ENCODE data around the gene PSME2.

PSME2 gene

DNA sequence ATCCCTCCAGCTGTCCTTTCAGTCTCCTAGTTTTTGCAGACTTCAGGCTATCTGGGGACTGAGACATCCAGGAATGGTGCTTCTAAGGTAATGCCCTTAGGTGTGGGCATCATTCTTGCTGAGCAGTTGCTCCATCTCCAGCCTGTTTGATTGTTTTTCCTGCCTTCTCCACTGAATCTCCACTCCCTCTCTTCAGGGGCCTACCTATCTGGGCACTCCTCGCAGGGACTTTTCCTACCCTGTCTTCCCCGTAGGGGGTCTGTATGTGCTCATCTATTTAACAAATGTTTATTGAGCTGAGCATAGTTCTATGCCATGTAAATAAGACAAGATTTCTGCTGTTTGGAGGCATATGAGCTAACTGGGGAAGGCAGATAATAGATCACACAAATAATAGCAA is 13.4 kb downstream of the PSME2 start:
- no peak for DNase-seq

DNA sequence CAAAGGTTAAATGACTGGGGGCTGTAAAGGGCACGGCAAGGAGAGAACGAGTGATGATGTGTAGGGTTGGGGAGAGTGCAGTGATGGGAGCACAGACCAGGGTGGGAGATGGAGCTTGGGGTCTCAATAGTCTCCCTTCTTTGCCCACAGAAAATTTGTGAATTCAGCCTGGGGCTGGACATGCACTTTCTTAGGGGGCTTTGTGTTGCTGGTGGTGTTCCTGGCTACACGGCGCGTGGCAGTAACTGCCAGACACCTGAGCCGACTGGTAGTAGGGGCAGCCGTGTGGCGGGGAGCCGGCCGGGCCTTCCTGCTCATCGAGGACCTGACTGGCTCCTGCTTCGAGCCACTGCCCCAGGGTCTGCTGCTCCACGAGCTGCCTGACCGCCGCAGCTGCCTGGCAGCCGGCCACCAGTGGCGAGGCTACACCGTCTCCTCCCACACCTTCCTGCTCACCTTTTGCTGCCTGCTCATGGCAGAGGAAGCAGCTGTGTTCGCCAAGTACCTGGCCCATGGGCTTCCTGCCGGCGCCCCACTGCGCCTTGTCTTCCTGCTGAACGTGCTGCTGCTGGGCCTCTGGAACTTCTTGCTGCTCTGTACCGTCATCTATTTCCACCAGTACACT is 14.2 kb downstream of the PSME2 start:
- peak; percentile 44 for DNase-seq

DNA sequence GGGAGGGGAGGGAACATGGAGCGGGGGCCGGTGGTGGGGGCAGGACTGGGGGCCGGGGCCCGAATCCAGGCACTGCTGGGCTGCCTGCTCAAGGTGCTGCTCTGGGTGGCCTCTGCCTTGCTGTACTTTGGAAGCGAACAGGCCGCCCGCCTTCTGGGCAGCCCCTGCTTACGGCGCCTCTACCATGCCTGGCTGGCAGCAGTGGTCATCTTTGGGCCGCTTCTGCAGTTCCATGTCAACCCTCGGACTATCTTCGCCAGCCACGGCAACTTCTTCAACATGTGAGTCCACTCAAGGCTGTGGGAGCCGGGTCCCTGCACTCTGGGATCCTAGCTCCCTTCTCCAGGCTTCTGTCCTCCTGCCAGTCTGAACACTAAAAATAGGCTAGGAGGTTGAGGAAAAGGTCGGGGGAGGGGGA is 14.9 kb downstream of the PSME2 start:
- no peak for DNase-seq

DNA sequence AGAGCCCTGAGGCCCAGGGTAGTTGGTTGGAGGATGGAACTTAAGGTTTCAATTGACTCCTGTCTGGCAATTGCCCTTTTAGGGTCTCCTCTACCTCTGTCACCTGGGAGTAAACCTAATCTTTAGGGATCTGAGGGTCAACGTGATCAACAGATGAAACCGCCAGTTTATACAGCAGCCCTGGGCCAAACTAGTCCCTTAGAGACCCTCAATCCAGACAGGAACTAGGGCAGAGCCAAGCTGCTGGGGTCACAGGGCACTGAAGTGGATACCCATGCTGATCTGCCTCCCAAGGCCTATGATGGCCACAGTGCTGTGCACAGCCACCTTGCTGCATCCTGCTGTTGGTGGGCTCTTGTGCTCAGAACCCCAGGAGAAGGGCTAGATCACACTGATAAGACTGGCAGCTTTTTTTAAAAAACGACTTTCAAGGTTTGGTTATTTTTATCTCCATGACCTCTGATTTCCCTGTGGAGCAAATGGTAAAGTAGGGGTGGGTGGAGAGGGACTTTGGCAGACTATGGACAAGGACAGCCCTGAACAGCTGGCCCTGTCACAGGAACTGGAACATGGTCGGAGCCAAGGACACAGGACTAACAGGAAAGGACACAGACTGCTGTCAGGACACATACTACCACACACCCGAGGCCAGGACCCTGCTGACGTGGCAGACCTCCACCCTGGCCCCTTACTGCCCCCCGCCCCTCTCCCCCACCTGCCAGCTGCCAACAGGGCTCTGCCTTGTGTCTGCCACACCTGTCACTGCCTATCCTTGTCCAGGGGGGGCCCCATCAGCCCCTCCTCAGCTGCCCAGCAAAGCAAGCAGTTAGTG is 15.5 kb downstream of the PSME2 start:
- no peak for DNase-seq

DNA sequence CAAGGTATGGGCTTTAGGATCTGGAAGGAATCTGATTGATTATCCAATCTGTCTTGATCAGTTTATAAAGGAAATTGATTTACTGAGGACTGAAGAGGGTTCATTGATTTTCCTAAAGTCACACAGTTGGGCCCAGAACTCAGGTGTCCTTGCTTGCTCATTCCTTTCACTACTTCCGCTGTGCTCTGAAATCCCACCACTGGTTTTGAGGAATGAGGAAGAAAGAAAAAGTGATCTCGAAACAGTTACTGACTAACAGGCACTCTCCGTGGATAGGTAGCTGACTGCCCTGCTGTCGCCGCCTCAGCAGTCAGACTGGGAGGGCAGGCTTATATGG is 16.1 kb downstream of the PSME2 start, which contains the start of gene FITM1:
Gene FITM1, plus strand, starts transcription at position 280 of the 337 bp plus-strand sequence. CDS start 905 bp downstream, outside the sequence.
- no peak for DNase-seq

DNA sequence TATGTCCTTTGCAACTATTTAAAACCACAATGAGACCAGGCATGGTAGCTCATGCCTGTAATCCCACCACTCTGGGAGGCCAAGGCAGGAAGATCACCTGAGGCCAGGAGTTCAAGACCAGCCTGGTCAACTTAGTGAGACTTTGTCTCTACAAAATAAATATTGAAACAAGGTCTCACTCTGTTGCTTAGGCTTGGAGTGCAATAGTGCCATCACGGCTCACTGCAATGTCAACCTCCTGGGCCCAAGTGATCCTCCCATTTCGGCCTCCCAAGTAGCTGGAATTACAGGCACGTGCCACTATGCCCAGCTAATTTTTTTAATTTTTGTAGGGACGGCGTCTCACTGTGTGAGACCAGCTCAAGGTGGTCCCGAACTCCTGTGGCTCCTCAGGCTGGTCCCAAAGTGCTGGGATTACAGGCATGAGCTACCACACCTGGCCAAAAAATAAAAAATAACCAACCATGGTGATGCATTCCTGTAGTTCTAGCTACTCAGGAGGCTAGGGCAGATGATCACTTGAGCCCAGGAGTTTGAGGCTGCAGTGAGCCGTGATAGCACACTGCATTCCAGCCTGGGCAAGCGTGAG is 16.9 kb downstream of the PSME2 start:
- no peak for DNase-seq

DNA sequence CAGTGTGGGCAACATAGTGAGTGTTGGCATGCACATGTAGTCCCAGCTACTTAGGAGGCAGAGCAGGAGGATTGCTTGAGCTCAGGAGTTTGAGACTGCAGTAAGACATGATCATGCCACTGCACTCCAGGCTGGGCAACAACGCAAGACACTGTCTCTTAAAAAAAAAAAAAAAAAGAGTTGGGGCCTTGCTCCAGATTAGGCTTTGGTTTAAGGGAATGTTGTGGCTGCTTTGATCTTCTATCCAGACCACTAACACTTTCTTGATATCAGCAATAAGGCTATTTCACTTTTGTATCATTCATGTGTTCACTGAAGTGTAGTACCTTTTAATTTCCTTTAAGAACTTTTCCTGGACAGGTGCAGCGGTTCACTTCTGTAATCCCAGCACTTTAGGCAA is 18.7 kb downstream of the PSME2 start:
- no peak for DNase-seq

DNA sequence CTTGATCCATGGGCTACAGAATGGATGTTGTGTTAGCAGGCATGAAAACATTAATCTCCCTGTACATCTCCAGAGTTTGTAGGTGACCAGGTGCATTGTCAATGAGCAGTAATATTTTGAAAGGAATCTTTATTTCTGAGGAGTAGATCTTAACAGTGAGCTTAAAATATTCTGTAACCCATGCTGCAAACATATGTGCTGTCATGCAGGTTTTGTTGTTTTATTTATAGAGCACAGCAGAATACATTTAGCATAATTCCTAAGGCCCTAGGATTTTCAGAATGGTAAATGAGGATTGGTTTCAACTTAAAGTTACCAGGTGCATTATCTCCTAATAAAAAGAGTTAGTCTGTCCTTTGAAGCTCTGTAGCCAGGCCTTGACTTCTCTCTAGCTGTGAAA is 19.5 kb downstream of the PSME2 start:
- no peak for DNase-seq

DNA sequence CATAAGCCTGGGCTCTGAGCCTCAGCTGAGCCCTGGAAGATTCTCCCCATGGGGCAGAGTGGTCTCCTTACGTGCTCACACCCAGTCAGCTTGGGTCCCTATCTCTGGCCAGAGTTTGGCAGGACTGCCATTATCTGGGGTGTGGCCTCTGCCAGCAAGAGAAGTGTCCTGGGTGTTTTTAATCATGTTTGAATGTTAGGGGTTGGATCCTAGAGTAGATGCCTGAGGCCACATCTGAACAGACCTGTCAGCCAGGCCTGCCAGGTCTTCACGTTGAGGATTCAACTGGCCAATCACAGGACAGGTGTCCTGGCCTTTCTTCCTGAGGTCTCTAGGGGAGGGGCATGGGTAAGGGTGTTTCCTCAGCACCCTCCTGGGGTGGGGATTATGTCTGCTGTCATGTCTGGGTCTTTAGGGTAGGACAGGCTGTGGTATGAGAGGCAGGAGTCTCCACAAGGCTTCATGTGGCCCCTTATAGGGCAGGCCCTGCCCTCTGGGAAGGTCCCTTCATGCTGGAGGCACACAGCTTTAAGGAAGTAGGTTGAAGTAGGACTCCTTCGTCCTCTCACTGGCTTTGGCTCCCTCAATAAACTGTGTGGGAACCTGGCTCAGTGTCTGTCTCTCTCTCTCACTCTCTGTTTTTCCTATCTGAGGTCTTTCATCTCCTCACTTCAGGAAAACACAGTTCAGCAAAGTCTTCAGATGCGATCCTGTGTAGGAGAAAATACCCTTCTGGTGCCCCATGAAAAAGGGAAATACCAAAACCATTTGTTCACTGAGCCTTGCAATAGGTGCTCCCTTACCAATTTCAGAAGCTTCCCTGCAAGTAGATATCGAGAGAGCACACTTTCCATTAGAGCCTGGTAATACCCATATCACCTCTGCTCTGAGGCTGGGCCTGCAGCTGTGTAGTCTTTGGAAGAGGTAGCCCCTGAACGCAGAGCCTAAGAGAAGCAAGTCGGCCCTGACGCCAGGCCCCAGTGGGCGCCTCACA is 22.7 kb downstream of the PSME2 start:
- DNase-seq = no peak

DNA sequence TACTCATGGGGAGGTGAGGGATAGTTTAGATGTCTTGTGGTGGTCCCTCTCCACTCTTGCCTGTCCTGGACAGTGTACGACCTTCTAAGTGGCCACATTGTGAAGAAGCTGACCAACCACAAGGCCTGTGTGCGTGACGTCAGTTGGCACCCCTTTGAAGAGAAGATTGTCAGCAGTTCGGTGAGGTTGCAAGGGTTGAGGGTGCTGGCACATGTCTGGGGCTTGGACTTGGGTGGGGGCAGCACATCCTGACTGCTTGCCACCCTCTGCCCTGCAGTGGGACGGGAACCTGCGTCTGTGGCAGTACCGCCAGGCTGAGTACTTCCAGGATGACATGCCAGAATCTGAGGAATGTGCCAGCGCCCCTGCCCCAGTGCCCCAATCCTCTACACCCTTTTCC is 23.5 kb downstream of the PSME2 start:
- DNase-seq = no peak

DNA sequence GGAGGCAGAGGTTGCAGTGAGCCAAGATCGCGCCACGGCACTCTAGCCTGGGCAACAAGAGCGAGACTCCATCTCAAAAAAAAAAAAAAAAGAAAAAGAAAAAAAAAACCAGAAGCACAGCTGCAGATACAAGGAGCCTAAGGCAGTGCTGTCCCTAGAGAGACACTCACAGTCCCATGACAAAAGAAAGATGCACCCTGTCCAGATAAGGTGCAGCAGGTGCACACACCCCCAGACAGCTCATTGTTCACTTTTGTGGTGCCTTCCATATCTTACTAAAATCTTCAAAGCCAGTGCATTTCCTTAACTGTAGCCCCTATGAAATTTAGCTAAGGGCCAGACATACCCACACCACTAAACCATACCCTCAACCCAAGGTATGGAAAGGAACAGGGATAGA is 24.0 kb downstream of the PSME2 start:
- DNase-seq = no peak

DNA sequence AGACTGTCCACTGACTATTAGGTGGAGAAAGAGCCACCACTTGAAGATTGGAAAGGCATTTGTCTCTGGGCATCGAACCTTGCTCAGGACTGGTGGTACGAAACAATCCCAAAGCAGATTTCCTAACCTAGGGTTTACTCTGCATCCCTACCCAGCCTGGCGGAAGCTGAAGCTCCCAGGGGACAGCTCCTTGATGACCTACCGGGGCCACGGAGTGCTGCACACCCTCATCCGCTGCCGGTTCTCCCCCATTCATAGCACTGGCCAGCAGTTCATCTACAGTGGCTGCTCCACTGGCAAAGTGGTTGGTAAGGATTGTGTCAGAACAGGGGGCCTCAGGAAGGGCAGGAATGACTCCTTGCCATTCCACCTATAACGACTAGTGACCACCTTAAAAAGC is 25.2 kb downstream of the PSME2 start:
- no peak for DNase-seq

DNA sequence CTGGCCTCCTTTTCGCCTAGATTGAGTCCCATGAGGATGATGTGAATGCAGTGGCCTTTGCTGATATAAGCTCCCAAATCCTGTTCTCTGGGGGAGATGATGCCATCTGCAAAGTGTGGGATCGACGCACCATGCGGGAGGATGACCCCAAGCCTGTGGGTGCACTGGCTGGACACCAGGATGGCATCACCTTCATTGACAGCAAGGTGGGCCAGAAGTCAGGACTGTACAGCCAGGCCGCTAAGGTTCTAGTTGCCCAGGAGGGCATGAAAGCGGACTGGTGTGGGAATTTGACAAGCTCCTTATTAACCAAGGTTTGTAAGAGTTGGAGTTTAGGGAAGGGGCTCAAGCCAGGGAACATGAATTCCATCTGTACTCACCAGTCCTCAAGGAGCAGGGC is 26.7 kb downstream of the PSME2 start:
- DNase-seq = no peak

DNA sequence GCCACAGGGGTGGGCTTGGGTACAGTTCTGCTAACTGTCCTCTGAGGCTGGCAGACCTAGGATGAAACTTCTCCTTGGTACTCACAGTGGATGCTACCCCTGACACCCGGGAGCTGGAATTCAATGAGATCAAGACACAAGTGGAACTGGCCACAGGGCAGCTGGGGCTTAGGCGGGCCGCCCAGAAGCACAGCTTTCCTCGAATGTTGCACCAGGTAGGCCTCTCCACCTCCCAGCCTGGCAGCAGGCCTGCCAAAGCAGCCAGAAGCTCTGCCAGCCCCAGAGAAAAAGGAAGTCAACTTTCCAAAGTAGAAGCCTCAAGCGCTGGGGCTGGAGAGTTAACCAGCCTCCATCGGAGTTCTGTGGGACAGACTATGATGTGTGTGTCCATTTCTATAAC is 29.2 kb downstream of the PSME2 start:
- DNase-seq = no peak

DNA sequence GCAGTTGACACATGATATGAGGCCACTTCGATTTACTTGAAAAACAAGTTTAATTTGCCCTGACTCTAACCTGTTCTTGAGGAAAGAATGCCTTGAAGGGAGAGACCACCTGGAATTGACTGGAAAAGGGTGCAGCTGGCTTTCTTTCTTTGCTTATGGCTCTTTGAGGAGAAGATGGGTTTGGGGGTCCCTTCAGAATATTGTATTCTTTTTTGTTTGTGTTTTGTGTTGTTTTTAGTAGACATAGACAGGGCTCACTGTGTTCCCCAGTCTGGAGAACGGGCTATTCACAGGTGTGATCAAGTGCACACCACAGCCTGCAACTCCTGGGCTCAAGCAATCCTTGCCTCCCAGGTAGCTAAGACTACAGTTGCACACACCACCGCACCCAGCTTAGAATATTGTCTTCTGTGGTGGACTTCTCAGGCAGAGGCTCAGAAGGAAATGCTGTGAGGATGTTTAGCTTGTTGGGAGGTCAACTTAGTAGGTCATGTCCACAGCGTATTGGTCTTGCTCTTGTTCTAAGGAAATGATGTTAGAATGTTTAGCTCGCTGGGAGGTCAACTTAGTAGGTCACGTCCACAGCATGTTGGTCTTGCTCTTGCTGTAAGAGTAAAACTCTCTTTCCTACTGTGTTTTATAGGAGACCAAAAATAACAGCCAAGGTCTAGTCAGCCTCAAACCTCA is 30.1 kb downstream of the PSME2 start:
- no peak for DNase-seq

DNA sequence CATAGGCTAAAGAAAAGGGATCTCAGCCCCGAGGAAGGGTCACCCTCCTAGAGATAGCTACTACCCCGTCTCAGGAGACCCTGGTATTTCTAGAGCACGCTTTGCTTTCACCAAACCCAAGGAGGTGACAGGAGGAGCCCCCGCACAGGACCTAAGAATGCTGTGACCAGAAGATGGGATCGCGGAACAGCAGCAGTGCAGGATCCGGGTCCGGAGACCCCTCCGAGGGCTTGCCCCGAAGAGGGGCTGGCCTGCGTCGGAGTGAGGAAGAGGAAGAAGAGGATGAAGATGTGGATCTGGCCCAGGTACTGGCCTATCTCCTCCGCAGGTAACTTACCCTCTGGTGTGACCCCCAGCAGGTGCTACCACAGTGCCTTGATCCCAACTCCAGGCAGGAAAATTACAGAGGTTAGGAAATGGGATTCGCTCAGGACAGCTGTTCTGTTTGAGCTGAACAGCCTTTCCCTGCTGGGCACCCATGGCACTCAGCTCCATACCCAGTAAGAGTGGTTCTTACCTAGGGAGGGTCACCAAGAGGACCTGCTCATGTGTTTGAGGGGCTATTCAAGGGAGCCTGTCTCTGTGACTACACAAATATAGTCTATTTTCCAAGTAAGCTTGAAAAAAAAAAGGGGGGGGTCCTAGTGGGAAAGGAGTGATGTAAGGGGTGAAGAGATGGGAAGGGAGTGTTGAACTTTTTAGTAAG is 30.8 kb downstream of the PSME2 start:
- DNase-seq = no peak

DNA sequence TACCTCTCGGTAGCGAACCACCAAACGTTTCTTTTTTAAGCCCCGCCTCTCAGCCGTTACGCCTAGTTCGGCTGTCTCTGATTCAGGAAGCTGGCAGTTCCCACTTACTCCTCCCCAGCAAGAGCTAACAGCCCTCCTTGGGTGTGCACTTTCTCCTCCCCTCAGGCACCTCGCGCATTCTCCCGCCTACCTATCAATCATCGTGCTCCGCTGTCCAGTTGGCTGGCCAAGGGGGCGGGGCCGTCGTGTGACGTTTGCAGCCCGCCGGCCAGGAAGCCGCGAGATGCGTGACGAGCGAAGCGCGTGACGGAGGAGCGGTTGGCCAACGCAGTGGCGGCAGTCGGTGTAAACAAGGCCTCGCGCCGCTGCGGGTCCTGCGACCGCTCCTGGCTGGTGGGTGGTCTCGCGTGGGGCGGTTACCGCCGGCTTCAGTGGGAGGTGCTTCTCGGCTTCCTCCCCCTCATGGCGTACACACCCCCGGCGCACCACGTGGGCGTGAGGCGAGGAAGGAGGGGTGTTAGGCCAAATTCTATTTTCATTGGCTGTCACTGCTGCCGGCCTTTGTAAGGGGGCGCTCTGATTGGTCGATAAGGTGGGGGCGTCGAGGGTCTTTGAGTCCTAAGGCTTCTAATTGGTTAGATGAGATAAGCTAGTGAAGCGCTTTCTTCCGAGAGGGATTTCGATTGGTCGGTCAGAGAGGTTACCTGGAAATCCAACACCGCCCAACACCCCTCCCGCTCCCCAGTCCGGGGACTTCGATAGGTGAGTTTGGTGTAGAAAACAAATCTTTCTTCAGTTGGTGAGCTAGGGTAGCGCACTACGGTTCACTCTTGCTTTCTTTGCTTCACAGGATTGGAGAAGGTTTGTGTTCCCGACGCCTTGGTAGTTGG is 31.6 kb downstream of the PSME2 start, which contains the start of the genes DCAF11 and NRL:
Gene DCAF11, plus strand, starts transcription at position 246 of the 890 bp plus-strand sequence. CDS start 818 bp downstream, outside the sequence.
Gene NRL, minus strand, starts transcription at position 418 of the 890 bp plus-strand sequence. CDS start 32,101 bp downstream, outside the sequence.
- DNase-seq = peak; percentile 99

DNA sequence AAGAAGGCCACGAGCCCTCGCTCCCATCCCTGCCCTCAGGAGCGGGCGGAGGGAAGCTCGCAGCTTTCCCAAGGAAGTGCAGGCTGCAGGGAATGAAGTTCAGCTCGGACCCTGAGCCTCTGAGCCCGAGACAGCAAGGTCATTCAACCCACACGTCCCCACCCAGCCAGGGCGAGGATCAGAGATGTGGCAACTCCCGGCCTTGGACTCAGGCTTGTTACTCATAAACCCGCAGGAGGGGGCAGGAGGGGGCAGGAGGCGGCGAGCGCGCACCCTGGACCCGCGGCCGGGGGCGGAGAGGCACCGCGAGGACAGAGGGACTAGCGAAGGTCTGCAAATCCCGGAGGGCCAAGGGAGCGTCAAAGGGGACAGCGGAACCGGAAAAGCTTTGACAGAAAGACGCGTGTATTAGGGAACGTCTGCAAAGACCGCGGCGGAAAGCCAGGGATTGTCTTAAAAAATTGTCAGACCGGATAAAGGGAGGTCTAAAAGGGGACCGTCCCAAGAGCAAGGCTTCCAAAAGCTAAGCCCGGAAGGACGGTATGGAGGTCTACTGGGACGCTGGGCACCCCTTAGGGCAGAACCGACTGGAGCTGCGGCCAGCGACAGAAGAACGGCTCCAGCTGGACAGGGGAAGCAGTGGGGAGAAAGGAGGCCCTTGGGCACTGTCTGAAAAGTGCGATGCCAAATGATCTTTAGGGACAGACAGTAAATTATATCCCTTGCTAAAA is 32.4 kb downstream of the PSME2 start:
- DNase-seq = peak; percentile 86

DNA sequence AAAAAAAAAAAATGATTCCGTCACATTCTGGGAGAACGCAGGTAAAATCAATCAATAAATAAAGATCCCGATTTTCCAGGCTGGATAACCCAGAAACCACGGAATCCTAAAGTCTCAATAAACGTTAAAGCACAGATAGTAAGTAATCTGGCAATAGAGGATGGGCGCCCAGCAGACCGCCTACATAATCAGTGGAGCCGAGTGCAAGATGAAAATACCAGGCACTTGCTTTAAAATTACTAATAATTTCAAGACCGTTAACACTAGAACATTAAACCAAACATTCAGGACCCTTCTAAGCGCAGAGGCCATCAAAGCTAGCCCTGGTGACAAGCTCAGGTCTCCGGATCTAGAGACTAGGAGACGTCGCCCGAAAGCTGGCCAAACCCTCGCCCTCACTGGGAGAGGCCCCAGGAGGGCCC is 33.0 kb downstream of the PSME2 start:
- DNase-seq = no peak

DNA sequence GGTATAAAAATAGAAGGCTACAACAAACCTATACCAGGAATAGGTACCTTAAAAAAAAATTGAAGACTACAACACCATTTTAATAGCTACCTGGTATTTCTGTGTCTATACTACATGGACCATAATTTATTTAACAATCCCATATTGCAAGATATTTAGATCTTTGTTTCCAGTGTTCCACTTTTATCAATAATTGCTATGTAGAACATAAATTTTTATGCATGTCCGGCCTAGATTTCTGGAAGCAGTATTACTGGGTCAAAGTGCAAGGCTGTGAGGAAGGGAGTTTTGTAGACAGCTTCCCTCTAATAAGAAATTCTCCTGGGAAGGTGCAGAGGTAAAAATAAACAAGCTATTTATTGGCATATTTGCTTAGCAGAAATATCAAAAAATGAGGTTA is 35.9 kb downstream of the PSME2 start:
- DNase-seq = no peak
